Natural killer cell (primary cell): Measurements from ENCODE around the gene FLVCR1. TPM values are rescaled to one million over a fixed set of nuclear protein-coding genes. Genes with fewer than 3 reads are reported as not detected.

Source experiments
- ATAC-seq, 3 donors: fragments of 150-1000 bp in 2 of 3; fragments of 200-7000 bp in 1 of 3; cut with Tn5 transposase; 1 replicate in 1 of 3; 2 replicates in 2 of 3; pipeline ENCODE4 v1.10.0; 2021; ENCODE audit warnings: mild to moderate bottlenecking in 2 of 3, moderate library complexity in 2 of 3
- DNase-seq, 2 donors: peaks; one replicate each; pipeline versions ENCODE4 v3.0.0 to v3.0.0-alpha.2; 2013 to 2021; ENCODE audit warnings: mixed read lengths in 1 of 2
- H3K27ac ChIP-seq: one replicate; pipeline ENCODE4 v1.5.1; 2013; ENCODE audit warnings: mild to moderate bottlenecking, low read length
- H3K27me3 ChIP-seq: one replicate; pipeline ENCODE4 v1.6.1; 2013; ENCODE audit warnings: low read length; ENCODE audit not compliant: control insufficient read depth, insufficient read depth
- H3K36me3 ChIP-seq: one replicate; pipeline ENCODE4 v1.6.1; 2013; ENCODE audit warnings: low read length; ENCODE audit not compliant: control insufficient read depth, insufficient read depth
- H3K4me1 ChIP-seq: one replicate; pipeline ENCODE4 v1.6.1; 2013; ENCODE audit warnings: low read length; ENCODE audit not compliant: control insufficient read depth, insufficient read depth
- H3K4me3 ChIP-seq: one replicate; pipeline ENCODE4 v1.5.1; 2013; ENCODE audit warnings: low read length
- H3K9me3 ChIP-seq: one replicate; pipeline ENCODE4 v1.6.1; 2013; ENCODE audit warnings: low read length; ENCODE audit not compliant: control insufficient read depth, insufficient read depth
- H3K27ac Mint-ChIP-seq, 2 donors: one replicate each; pipeline ENCODE4 v1.8.0; 2022; ENCODE audit warnings: mild to moderate bottlenecking in 2 of 2, mixed read lengths in 2 of 2, moderate library complexity in 1 of 2
- H3K27me3 Mint-ChIP-seq, 2 donors: one replicate each; pipeline ENCODE4 v1.8.0; 2022; ENCODE audit warnings: low read depth in 2 of 2, mixed read lengths in 2 of 2
- H3K36me3 Mint-ChIP-seq: one replicate; pipeline ENCODE4 v1.8.0; 2022; ENCODE audit warnings: mixed read lengths
- H3K4me1 Mint-ChIP-seq, 2 donors: one replicate each; pipeline ENCODE4 v1.8.0; 2022; ENCODE audit warnings: mixed read lengths in 2 of 2
- H3K4me3 Mint-ChIP-seq: one replicate; pipeline ENCODE4 v1.8.0; 2022; ENCODE audit warnings: mild to moderate bottlenecking, moderate library complexity, mixed read lengths
- H3K9me3 Mint-ChIP-seq, 2 donors: one replicate each; pipeline ENCODE4 v1.8.0; 2022; ENCODE audit warnings: mixed read lengths in 2 of 2
- WGBS: methylation state at CpG from one replicate; pipeline ENCODE4 v1.1.7; 2013; ENCODE audit warnings: missing lambda C conversion rate; ENCODE audit not compliant: insufficient coverage; 5-methylcytosine and 5-hydroxymethylcytosine counted together
- intact Hi-C: fragments of 100-400 bp; cut with micrococcal nuclease; formaldehyde crosslinking; loops from one replicate; pipeline ENCODE4 v1.14.2; 2022
- total RNA-seq, 4 donors: library from RNA; stranded (reverse); fragments of 120-200 nt in 1 of 4; gene quantifications; one replicate each; pipeline versions ENCODE4 v1.2.3 to v1.2.4, GENCODE V29; 2013 to 2022
- TF ChIP-seq, protein P1 (sequence below): fragments of 200-600 bp; IDR thresholded peaks from one replicate; pipeline ENCODE4 v1.8.0; 2022; ENCODE audit warnings: antibody characterized with exemption

FLVCR1 gene
- total RNA-seq, 3 donors from 2014 or later (not counting 1 experiment from before 2014, with no cell fraction given), result 8.1 to 15.0 (median 11.4) TPM

DNA sequence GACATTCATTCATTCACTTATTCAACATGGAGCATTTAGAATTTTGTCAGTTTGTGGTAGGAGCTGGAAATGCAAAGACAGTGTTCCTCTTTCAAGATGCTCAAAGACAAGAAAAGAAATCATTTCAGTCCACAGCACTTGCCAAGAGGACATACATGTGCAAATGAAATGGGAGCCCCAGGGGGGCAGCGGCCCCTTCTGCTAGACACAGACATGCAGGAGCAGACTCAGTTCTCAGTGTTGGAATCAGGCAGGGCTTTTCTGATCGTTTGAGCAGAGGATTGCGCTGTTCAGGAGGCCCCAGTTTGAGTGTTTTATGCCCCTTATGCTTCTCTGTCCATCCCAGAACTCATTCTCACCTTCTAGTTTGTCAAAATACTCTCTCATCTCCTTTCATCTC lies 56.7 kb downstream of the FLVCR1 start:
- Mint-ChIP-seq H3K9me3 (no peaks in the 10 kb centered on the region), H3K27ac (no peak overlapping the region), H3K4me1 (peaks cover 5 to 7% of the 10 kb centered on the region in 2 donors), H3K27me3 (peaks cover 11 to 21% of the 10 kb centered on the region in 2 donors), H3K4me3 (no peak overlapping the region), H3K36me3 (no peaks in the 10 kb centered on the region)
- TF ChIP-seq, protein P1, sequence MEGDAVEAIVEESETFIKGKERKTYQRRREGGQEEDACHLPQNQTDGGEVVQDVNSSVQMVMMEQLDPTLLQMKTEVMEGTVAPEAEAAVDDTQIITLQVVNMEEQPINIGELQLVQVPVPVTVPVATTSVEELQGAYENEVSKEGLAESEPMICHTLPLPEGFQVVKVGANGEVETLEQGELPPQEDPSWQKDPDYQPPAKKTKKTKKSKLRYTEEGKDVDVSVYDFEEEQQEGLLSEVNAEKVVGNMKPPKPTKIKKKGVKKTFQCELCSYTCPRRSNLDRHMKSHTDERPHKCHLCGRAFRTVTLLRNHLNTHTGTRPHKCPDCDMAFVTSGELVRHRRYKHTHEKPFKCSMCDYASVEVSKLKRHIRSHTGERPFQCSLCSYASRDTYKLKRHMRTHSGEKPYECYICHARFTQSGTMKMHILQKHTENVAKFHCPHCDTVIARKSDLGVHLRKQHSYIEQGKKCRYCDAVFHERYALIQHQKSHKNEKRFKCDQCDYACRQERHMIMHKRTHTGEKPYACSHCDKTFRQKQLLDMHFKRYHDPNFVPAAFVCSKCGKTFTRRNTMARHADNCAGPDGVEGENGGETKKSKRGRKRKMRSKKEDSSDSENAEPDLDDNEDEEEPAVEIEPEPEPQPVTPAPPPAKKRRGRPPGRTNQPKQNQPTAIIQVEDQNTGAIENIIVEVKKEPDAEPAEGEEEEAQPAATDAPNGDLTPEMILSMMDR, result no peak
- no peak overlapping the region for H3K27ac ChIP-seq
- no peaks in the 10 kb centered on the region for H3K36me3 ChIP-seq
- no peaks in the 10 kb centered on the region for H3K27me3 ChIP-seq
- DNase-seq, result no peak
- no peaks in the 10 kb centered on the region for H3K9me3 ChIP-seq
- H3K4me3 ChIP-seq, result no peak overlapping the region
- 84% methylated on average over 3 of the region's 3 CpGs for WGBS
- intact Hi-C loops, result no loop called here
- no peaks in the 10 kb centered on the region for H3K4me1 ChIP-seq
- no peak for ATAC-seq

DNA sequence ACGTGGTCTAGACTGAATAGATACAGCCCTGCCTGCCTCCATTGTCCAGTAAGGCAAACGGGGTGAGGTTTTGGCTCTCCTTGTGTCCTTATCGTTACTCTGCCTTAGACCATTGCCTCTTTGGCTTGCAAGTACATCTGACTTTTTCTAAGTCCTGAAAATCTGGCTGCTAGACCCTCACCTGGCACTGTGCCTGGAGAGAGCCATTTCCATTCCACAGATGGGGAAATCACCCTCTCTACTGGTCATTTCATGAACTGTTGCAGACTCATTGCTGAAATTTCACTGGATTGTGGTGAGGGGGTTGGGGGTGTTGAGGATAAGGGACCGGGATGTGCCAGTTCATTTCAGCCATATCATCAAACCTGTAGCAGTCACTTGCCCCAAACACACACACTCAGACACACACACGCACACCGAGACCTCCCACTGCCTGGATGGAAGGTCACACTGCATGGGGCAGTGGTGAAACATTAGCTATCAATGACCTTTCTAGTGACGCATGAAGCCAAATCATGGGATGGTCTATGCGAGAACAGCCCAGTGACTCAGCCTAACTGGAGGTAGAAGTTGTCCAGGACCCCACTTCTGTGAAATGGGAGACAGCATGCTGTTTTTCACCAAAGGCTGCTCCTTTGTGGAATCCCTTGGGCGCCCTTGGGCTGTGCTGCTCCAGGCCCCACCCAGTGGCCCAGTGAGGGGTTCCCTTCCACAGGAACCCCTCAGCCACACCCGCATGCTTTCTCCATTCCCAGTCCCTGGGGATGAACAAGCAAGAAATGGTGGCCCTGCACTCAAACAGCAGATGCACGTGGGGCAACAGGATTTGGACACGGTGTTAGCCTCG lies 57.4 kb downstream of the FLVCR1 start:
- ATAC-seq, result no peak
- Mint-ChIP-seq H3K36me3 (no peaks in the 10 kb centered on the region), H3K27me3 (peaks cover 11 to 21% of the 10 kb centered on the region in 2 donors), H3K9me3 (no peaks in the 10 kb centered on the region), H3K4me1 (peaks cover 5 to 7% of the 10 kb centered on the region in 2 donors), H3K27ac (no peak overlapping the region), H3K4me3 (no peak overlapping the region)
- WGBS, result 93% methylated on average over 12 of the region's 13 CpGs
- Histone ChIP-seq H3K4me1 (no peaks in the 10 kb centered on the region), H3K9me3 (no peaks in the 10 kb centered on the region), H3K36me3 (no peaks in the 10 kb centered on the region), H3K27ac (no peak overlapping the region), H3K27me3 (no peaks in the 10 kb centered on the region), H3K4me3 (no peak overlapping the region)
- intact Hi-C loops, result no loop called here
- DNase-seq, result no peak
- TF ChIP-seq, protein P1, result no peak

DNA sequence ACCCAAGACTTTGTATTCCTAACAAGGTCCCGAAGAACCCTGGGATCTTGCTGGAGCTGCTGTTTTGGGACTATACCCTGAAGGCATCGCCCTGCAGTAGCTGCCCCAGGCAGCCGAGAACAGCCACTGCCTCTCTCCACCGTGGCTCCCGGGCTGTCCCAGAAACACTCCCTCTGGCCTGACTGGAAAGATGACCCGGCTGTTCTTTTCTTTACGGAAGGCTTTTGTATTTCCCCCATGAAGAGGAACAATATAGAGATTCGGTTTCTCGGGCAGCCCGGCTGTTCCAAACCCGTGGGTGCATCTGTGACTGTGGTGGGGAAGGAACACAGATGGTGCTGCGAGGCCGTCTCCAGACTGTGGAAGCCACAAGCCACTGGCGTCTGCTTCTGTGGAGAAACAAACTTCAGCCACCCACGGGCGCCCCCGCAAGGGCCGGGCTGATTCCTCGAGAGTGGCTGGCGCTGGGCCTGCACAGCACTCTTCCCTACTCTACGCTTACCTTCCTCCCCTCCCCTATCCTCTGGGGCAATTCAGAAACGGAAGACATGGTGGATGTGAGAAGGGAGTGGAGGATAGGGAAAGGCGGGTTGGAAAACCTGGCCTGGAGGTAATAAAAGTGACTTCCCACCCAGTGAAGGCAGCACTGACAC lies 58.5 kb downstream of the FLVCR1 start:
- H3K36me3 Mint-ChIP-seq, result no peaks in the 10 kb centered on the region
- 18% methylated on average over 21 of the region's 23 CpGs for WGBS

More for the DNA sequence above, 58.5 kb downstream of the FLVCR1 start:
- Histone ChIP-seq H3K27ac (no peak overlapping the region), H3K9me3 (no peaks in the 10 kb centered on the region), H3K4me3 (no peak overlapping the region), H3K4me1 (no peaks in the 10 kb centered on the region), H3K36me3 (no peaks in the 10 kb centered on the region), H3K27me3 (no peaks in the 10 kb centered on the region)
- DNase-seq (no peak), ATAC-seq (peak in 2 of 3 donors; percentile 41)
- TF ChIP-seq, protein P1, result no peak
- H3K4me1 Mint-ChIP-seq, result peaks cover 5 to 7% of the 10 kb centered on the region in 2 donors
- H3K27me3 Mint-ChIP-seq, result peaks cover 13 to 21% of the 10 kb centered on the region in 2 donors
- H3K27ac Mint-ChIP-seq, result no peak overlapping the region
- H3K9me3 Mint-ChIP-seq, result no peaks in the 10 kb centered on the region
- intact Hi-C loops, result no loop called here
- no peak overlapping the region for H3K4me3 Mint-ChIP-seq
